Nephron progenitor cell (in vitro differentiated cells): ENCODE data around the gene MAP4K2.
A peak's percentile ranks its signal among the peaks of the same experiment; 100 is the strongest.

Experiments used
- DNase-seq: peaks from one replicate; pipeline ENCODE4 v3.0.0; 2021
- H3K27ac Mint-ChIP-seq: 2 replicates; pipeline ENCODE4 v1.8.0; 2021; ENCODE audit warnings: mild to moderate bottlenecking, moderate library complexity, mixed read lengths
- H3K27me3 Mint-ChIP-seq: 2 replicates; pipeline ENCODE4 v1.8.0; 2021; ENCODE audit warnings: mild to moderate bottlenecking, low read depth, mixed read lengths; ENCODE audit not compliant: poor library complexity
- H3K36me3 Mint-ChIP-seq: 2 replicates; pipeline ENCODE4 v1.8.0; 2021; ENCODE audit warnings: low read depth, mixed read lengths
- H3K4me1 Mint-ChIP-seq: 2 replicates; pipeline ENCODE4 v1.8.0; 2021; ENCODE audit warnings: mixed read lengths
- H3K4me3 Mint-ChIP-seq: 2 replicates; pipeline ENCODE4 v1.8.0; 2021; ENCODE audit warnings: mild to moderate bottlenecking, moderate library complexity, mixed read lengths
- H3K9me3 Mint-ChIP-seq: 2 replicates; pipeline ENCODE4 v1.8.0; 2021; ENCODE audit warnings: mild to moderate bottlenecking, moderate library complexity, mixed read lengths
- TF ChIP-seq, protein P1 (sequence below): fragments of 200-600 bp; sonication (generic); IDR thresholded peaks from 2 replicates; pipeline ENCODE4 v1.5.0; 2021; ENCODE audit warnings: antibody characterized with exemption

Gene MAP4K2

DNA sequence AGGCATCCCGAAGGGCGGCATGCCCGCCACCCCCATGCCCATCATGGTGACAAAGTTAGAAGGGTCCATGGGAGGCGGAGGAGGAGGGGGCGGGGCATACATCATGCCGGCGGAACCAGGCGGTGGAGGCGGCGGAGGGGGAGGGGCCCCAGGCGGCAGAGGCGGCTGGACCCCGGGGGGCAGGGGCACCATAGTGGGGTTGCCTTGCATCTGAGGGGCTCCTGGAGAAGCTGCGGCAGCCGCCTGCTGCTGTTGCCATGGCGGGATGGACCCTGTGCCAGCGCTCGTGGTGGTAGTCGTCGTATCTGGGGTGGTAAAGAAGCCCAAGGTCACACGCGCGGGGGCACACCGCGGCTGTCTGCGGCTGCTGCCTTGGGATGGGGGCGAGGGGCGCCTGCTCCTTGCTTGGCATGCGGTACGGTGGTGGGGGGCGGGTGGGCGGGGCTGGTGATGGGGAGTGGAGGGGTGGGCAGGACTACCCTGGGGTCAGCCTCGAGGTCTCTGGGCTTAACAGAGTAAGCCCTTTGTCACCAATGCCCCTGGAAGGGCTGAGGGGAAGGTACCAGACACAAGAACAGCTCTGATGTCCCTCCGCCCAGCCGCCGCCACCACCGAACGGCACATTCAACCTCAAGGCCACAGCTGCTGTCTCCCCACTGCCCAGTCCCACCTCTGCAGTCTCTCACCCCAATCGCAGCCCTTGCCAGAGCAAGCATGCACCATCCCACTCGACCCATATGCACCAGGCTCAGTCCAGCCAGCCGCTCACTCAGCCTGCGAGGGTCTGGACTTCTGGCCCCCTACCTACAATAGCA is 37.0 kb downstream of the MAP4K2 start:
- H3K4me1 Mint-ChIP-seq, result peaks cover 87% of the 10 kb centered on the region
- peaks cover 3% of the 10 kb centered on the region for H3K27me3 Mint-ChIP-seq
- peaks cover 70% of the 10 kb centered on the region for H3K36me3 Mint-ChIP-seq
- H3K4me3 Mint-ChIP-seq, result peak overlapping the region; percentile 47
- no peak overlapping the region for H3K27ac Mint-ChIP-seq
- no peaks in the 10 kb centered on the region for H3K9me3 Mint-ChIP-seq
- DNase-seq, result no peak
- TF ChIP-seq, protein P1, sequence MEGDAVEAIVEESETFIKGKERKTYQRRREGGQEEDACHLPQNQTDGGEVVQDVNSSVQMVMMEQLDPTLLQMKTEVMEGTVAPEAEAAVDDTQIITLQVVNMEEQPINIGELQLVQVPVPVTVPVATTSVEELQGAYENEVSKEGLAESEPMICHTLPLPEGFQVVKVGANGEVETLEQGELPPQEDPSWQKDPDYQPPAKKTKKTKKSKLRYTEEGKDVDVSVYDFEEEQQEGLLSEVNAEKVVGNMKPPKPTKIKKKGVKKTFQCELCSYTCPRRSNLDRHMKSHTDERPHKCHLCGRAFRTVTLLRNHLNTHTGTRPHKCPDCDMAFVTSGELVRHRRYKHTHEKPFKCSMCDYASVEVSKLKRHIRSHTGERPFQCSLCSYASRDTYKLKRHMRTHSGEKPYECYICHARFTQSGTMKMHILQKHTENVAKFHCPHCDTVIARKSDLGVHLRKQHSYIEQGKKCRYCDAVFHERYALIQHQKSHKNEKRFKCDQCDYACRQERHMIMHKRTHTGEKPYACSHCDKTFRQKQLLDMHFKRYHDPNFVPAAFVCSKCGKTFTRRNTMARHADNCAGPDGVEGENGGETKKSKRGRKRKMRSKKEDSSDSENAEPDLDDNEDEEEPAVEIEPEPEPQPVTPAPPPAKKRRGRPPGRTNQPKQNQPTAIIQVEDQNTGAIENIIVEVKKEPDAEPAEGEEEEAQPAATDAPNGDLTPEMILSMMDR, result no peak

DNA sequence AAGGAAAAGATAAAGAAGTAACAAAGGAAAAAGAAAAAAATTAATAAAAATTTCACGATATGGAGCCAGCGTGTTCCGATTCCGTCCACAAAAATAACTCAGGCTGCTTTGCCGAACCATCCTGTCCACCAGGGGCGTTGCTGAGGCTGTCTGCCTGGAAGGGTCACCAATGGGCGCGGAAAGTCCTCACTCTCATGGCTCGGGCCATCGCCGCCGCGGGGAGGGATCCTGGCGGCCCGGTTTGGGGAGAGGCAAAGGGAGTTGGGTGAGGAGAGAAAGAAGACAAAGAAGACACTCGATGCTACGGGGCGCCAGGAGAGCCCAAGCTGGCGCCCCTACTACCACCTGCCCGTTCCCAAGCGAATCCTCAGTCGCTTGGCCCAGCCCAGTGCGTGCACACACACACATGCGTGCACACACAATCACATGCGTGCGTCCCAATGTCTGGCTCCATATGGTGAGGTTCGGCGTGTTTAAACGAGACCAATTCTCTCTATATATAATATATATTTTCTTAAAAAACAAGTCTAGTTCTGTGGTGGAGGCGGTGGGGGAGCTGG is 37.6 kb downstream of the MAP4K2 start:
- Mint-ChIP-seq H3K4me3 (peak overlapping the region; percentile 44), H3K27ac (peak overlapping the region; percentile 64), H3K4me1 (peaks cover 89% of the 10 kb centered on the region), H3K27me3 (peaks cover 3% of the 10 kb centered on the region), H3K36me3 (peaks cover 63% of the 10 kb centered on the region), H3K9me3 (no peaks in the 10 kb centered on the region)
- TF ChIP-seq, protein P1, result peak; percentile 23
- DNase-seq, result peak; percentile 33

DNA sequence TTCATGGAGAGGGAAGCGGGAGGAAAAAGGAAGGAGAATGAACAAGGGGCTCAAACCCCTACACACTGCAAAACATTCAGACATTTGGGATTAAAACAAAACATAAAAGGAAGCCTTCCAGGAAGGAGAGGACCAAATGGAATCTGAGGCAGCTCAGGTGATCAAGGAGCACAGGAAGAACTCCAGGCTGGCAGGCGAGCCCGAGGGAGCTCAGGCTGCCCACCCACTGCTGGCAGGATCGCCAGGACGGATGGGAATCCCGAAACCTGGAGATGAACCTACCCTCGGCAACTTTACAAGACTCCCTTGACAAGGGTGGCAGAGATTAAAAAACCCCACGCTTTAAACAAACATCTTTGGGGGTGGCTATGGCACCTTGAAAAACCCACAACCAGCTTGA is 38.3 kb downstream of the MAP4K2 start:
- no peak for DNase-seq
- H3K27me3 Mint-ChIP-seq, result peaks cover 3% of the 10 kb centered on the region

DNA sequence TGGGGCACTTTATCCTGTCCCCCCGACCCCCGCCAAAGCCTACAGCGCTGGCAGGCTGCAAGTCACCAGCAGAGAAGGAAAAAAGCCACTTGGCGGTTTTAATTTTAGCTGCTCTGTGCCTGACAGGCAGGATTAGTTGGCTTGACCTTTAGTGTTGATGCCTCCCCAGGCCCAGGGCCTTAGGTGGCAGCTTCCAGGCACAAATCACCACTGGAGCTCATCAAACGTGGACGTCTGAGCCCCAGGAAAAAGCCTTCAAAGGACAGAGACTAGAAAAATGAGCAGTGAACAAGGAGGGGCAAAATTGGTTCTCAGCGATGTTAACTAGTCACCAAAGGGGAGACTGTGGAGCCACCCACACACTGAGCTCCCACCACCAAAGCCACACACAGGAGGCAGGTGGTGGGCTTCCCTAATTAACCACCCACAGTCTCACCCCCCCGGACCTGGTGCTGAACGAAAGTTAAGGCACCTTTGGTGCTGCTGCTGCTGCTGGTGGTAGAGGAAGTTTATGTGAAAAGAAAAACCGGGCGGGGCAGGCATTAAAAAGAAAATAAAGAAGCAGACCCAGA is 38.9 kb downstream of the MAP4K2 start:
- TF ChIP-seq, protein P1, result no peak
- Mint-ChIP-seq H3K27ac (peak overlapping the region; percentile 46), H3K4me1 (peaks cover 94% of the 10 kb centered on the region), H3K36me3 (peaks cover 51% of the 10 kb centered on the region), H3K27me3 (peaks cover 3% of the 10 kb centered on the region), H3K4me3 (peak overlapping the region; percentile 44), H3K9me3 (no peaks in the 10 kb centered on the region)
- DNase-seq, result no peak

More for the DNA sequence above, 38.3 kb downstream of the MAP4K2 start:
- Mint-ChIP-seq H3K4me3 (peak overlapping the region; percentile 44), H3K4me1 (peaks cover 94% of the 10 kb centered on the region), H3K27ac (peak overlapping the region; percentile 46), H3K9me3 (no peaks in the 10 kb centered on the region), H3K36me3 (peaks cover 57% of the 10 kb centered on the region)
- TF ChIP-seq, protein P1, result no peak

DNA sequence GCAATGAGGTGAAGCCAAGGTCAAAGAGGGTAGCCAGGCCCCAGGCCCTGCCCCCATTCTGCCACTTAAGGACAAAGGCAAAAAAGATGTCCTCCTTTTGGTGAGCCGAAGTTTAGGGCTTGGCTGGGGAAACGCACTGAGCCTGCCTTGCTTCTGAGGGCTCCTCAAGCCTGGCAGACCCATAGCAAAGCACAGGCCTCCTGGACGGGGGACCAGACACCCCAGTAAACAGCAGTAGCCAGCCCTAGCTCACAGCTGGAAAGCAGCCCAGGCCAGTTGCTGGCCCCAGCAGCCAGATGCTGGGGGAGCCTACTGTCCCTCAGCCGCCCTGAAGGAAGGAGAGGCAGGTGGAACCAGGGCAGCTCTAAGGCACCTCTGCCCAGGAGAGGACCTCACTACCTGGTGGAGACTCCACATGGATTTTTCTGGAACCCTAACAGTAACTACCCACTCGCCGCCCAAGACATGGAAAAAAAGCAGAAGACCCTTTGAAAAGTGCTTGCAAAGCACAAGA is 39.4 kb downstream of the MAP4K2 start:
- Mint-ChIP-seq H3K4me3 (peak overlapping the region; percentile 44), H3K4me1 (peaks cover 97% of the 10 kb centered on the region), H3K27me3 (peaks cover 3% of the 10 kb centered on the region), H3K9me3 (no peaks in the 10 kb centered on the region), H3K27ac (peak overlapping the region; percentile 46), H3K36me3 (peaks cover 46% of the 10 kb centered on the region)
- DNase-seq, result peak; percentile 12
- TF ChIP-seq, protein P1, result no peak
